ENCODE data around the gene EARS2. TPM values are rescaled to one million over a fixed set of nuclear protein-coding genes. Genes with fewer than 3 reads are reported as not detected.

EARS2 gene
- total RNA-seq, 1 experiment from 2014 or later = 50.1 TPM

DNA sequence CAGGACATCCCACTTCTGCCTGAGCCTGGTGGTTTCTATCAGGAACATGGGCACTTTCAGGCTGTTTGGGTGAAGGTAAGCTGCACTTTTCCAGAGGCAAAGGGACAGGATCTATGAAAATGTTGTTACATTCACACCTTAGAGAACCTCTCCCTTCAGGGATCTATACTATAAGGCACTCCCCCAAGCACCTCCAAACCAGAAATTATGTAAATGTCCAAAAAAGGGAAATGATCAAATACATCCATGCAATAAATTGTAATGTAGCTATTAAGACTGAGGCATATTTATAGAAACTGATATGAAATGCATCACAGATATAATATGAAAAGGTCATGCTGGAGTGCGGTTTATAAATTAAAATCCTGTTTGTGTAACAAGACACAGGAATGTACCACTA lies 80.9 kb downstream of the EARS2 start:
- Mint-ChIP-seq H3K27ac (no peak overlapping the region), H3K4me3 (no peak overlapping the region), H3K9me3 (no peaks in the 10 kb centered on the region), H3K4me1 (no peaks in the 10 kb centered on the region), H3K27me3 (ENCODE audit: low read depth) (no peaks in the 10 kb centered on the region), H3K36me3 (ENCODE audit: insufficient read depth in 1 of 3, low read depth in 3 of 3) (peaks cover 46 to 80% (median 80%) of the 10 kb centered on the region in 3 experiments; a peak in 6 of 7 replicates)
- no peak overlapping the region for H2AFZ ChIP-seq (ENCODE audit: low read length)
- H3K79me2 ChIP-seq (ENCODE audit: insufficient read depth, low read length) = no peaks in the 10 kb centered on the region
- H3K4ac ChIP-seq (ENCODE audit: low read depth, low read length) = no peak overlapping the region
- no CpG with 5 or more reads among the region's 1 CpG for WGBS (ENCODE audit: extremely low coverage, insufficient read length, low lambda C conversion rate)
- H3K56ac ChIP-seq (ENCODE audit: insufficient read length, low read depth, low read length) = no peak overlapping the region
- H3T11ph ChIP-seq (ENCODE audit: low read length) = no peak overlapping the region
- no peak overlapping the region for H3K27ac ChIP-seq (ENCODE audit: insufficient read length, low read depth, low read length)
- H4K91ac ChIP-seq (ENCODE audit: insufficient read length, low read depth, low read length) = no peak overlapping the region
- no peaks in the 10 kb centered on the region for H3K23me2 ChIP-seq (ENCODE audit: insufficient read length, low read depth, low read length, poor library complexity, severe bottlenecking)
- H2AK5ac ChIP-seq (ENCODE audit: insufficient read length, low read length) = no peak overlapping the region
- H3K23ac ChIP-seq (ENCODE audit: insufficient read length, low read depth, low read length) = no peak overlapping the region
- H3K14ac ChIP-seq (ENCODE audit: insufficient read depth, low read length) = no peak overlapping the region
- H3K18ac ChIP-seq (ENCODE audit: insufficient read length, low read depth, low read length) = no peak overlapping the region
- no peak overlapping the region for H4K5ac ChIP-seq (ENCODE audit: insufficient read length, low read depth, low read length)
- no peak overlapping the region for H2BK12ac ChIP-seq (ENCODE audit: insufficient read length, low read depth, low read length)
- no peaks in the 10 kb centered on the region for H3K27me3 ChIP-seq (ENCODE audit: insufficient read depth, low read length)
- H2BK5ac ChIP-seq (ENCODE audit: insufficient read length, low read length) = no peak overlapping the region
- H3K79me1 ChIP-seq (ENCODE audit: insufficient read depth, low read depth, low read length, poor library complexity, severe bottlenecking) = no peaks in the 10 kb centered on the region
- TF ChIP-seq CTCF (conservative IDR thresholded peaks at IDR 0.05) = no peak
- H3K4me1 ChIP-seq (ENCODE audit: insufficient read depth, low read length) = no peaks in the 10 kb centered on the region
- H2BK20ac ChIP-seq (ENCODE audit: low read depth, low read length, poor library complexity, severe bottlenecking) = no peak overlapping the region
- no peaks in the 10 kb centered on the region for H3K9me3 ChIP-seq (ENCODE audit: control insufficient read depth, low read depth, low read length)
- no peak overlapping the region for H3K4me2 ChIP-seq (ENCODE audit: insufficient read depth, insufficient read length, low read length)
- no peak overlapping the region for H3K9ac ChIP-seq (ENCODE audit: extremely low read depth, insufficient read length, low read length)
- H2BK15ac ChIP-seq (ENCODE audit: low read depth, low read length) = no peak overlapping the region
- no peak overlapping the region for H4K8ac ChIP-seq (replicated peaks; ENCODE audit: insufficient read length, low read depth, low read length)
- no peaks in the 10 kb centered on the region for H4K20me1 ChIP-seq (ENCODE audit: control insufficient read depth, insufficient read depth, insufficient read length)
- no peak overlapping the region for H2BK120ac ChIP-seq (ENCODE audit: low read depth, low read length, poor library complexity, severe bottlenecking)
- no peak for DNase-seq

Other genes starting within 250 kb of the EARS2 start
- gene COG7, start 104.2 kb downstream of the EARS2 start, total RNA-seq (2021) = 17.5 and 17.9 TPM in 2 replicates
- 143 TPM in 2 replicates for gene GGA2, start 46.9 kb downstream of the EARS2 start, total RNA-seq (2021)
- 107 and 112 TPM in 2 replicates for gene UBFD1, start 377 bp upstream of the EARS2 start, total RNA-seq (2021)
- gene NDUFAB1, start 39.0 kb upstream of the EARS2 start, total RNA-seq (2021) = 183 and 192 TPM in 2 replicates
- gene PALB2, start 84.0 kb upstream of the EARS2 start, total RNA-seq (2021) = 37.7 and 40.3 TPM in 2 replicates
- 114 and 115 TPM in 2 replicates for gene DCTN5, start 84.1 kb upstream of the EARS2 start, total RNA-seq (2021)
- 138 and 140 TPM in 2 replicates for gene PLK1, start 121.5 kb upstream of the EARS2 start, total RNA-seq (2021)
- 1.2 and 2.1 TPM in 2 replicates for gene ERN2, start 155.9 kb upstream of the EARS2 start, total RNA-seq (2021)
- 1.1 and 1.4 TPM in 2 replicates for gene CHP2, start 197.7 kb upstream of the EARS2 start, total RNA-seq (2021)

All from H9 (cell line).